GM12872 (cell line): ENCODE data around the gene KLF2.

Experiments used
- CTCF ChIP-seq: IDR thresholded peaks from 3 replicates; pipeline ENCODE4 v1.5.1; 2011; ENCODE audit warnings: low read depth, mild to moderate bottlenecking, low read length, moderate library complexity; ENCODE audit not compliant: insufficient read depth

Gene KLF2

DNA sequence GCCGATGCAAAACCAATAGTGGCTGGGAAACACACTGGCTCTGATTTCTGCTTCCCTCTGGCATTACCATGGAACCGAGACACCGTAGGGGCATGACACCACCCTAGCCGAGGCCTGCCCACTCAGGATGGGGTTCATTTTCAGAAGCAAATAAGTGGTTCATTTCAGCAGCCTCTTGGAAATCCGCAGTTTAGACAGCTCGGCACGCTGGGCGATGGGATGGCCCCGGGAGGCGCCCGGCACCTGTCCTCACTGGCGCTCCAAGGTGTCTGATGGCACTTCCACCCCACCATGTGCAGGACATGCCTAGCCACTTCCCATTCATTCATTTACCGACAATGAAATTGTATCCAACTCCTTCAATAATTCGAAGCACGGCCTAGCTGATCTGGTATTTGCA is 33.8 kb downstream of the KLF2 start:
- TF ChIP-seq CTCF: no peak

DNA sequence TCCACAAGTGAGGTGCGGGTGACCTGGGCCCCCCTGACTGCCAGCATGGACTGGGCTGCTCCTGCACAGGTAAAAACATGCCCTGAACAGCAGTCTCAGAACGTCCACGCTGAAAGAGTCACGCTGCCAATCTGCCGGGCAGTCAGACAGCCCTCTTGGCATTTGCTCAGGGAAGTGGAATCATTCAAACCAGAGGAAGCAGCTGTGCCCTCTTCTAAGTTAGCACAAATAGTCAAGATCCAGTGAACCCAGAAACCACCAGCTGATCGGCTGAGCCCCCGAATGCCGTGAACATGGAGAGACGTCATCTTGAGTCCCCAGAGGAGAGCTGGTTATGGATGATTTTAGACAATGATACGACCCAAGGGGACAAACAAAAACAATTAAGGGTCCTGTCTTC is 34.4 kb downstream of the KLF2 start:
- no peak for TF ChIP-seq CTCF

DNA sequence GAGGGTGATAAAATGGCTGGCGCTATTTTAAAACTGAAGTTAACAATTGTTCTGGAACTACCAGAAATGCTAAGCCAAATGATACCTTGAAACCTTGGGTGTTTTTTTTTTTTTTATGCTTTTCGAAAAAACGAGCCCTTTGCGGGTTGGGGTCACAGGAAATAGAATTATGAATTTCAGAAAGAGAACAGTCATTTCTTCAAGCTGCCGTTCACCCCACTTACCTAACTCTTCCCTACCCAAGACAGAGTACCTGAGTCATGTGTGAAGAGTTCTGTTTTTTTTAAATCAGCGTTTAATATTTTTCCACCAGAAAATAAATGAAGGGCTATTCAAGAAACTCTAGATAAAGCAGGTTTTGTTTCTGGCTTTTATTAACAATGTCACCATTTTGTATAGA is 35.3 kb downstream of the KLF2 start:
- no peak for TF ChIP-seq CTCF

GRCh38 chr19:16360738-16361137 is 36.1 kb downstream of the KLF2 start:
- no peak for TF ChIP-seq CTCF

- no peak for TF ChIP-seq CTCF
Measured at GRCh38 chr19:16361254-16361653, 36.6 kb downstream of the KLF2 start.

DNA sequence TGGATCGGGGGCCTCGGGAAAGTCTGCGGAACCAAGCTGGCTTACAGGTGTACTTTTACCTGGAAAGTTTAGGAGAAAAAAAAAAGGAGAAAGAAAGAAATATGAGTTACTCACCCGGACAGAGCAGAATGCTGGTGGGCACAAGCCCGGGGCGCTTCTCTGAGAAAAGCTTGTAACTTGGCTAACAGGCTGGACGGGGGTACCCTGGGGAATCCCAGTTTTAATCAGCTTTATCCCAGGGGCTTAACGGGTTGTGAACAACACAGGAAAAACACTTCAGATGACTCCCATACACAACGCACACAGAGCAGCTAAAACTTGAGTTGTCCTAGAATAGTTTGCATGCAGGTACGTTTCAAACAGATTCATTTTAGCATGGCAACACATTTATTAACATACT is 37.3 kb downstream of the KLF2 start:
- TF ChIP-seq CTCF: no peak

- no peak for TF ChIP-seq CTCF
Measured at GRCh38 chr19:16363133-16363851, 38.7 kb downstream of the KLF2 start.
